HG03097 (cell line): ENCODE measurements around the gene PCARE.
"Not testable (repeated sequence)": the region's sequence is repeated elsewhere in the genome, so short reads cannot be mapped to it uniquely, and the experiment has no call there.

Experiments
- ATAC-seq: cut with Tn5 transposase; IDR thresholded peaks from one replicate; pipeline ENCODE4 v1.9.1; 2021; ENCODE audit not compliant: unreplicated experiment, low FRiP score

The PCARE gene

DNA sequence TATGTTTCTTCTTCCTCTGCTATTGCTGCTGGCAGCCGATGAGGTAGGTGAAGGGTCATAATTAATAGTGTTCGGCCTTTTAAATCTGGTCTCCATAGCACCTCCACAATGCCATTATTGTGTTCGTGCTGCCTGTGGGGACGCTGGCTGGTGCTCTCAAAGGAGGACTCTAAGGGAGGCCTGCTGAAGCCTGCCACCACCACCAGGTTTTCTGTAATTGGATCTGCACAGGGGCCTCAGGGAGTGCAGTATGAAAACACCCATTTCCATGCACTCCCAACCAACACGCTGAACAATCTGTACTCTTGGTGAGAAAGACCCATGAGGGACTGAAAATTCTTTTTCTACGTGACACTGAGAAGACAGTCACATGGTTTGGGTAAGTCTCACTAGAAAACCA, 23.2 kb upstream of the PCARE start:
- ATAC-seq: no peak

- no peak for ATAC-seq
Observed at GRCh38 chr2:29096969-29097368, 22.6 kb upstream of the PCARE start.

DNA sequence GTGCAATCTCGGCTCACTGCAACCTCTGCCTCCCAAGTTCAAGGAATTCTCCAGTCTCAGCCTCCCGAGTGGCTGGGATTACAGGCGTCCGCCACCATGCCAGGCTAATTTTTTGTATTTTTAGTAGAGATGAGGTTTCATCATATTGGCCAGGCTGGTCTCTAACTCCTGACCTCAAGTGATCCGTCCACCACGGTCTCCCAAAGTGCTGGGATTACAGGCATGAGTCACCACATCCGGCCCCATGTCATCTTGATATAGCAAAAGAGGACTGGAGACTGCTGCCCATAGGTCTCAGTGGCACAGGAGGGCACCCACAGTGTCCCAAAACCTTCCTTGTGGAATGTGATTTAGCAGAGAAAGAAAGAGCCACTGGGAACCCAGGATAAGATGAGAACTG, 16.0 kb upstream of the PCARE start:
- ATAC-seq: not testable (repeated sequence)

- ATAC-seq: no peak
Observed at GRCh38 chr2:29084554-29084953, 10.2 kb upstream of the PCARE start.

- ATAC-seq: no peak
Observed at GRCh38 chr2:29082804-29083495, 8.6 kb upstream of the PCARE start.

DNA sequence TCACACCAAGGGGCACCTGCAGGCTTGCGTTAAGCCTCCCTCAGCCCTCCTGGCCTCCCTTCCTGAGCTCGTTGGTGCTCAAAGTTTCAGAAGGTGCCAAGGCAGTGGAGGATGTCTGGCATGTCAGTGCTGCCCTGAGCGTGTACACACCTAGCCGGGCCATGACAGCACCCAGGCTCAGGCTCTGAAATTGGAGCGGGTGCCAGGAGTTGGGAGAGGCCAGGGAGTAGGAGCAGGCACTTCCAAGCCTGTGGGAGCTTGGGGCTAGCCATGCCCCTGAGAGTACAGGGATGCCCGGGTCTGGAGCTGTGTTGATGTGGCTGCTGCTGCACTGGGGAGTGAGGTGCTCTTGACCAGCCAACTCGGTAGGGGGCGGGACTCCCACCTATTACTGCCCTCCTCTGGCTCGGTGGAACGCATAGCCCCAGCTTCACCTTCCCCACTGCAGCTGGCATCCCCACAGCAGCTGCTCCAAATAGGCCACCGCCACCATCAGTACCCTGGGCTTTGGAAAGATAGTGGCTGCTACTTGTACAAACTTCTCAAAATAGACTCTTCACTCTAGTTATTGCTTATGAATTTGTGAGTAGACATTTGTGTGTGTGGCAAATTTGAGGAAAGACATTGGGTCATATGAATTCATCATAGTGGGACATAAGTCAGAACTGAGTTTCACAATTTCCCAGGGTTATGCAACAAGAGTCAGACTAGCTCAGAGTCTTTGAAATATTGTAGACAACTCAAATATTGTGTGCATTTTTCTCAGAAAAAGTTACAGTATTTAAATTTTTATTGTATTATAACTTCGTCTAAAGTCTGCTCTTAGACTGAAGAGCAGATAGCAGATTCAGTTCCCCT, 6.8 kb upstream of the PCARE start:
- ATAC-seq: no peak

- ATAC-seq: no peak
Observed at GRCh38 chr2:29079887-29080286, 5.6 kb upstream of the PCARE start.

DNA sequence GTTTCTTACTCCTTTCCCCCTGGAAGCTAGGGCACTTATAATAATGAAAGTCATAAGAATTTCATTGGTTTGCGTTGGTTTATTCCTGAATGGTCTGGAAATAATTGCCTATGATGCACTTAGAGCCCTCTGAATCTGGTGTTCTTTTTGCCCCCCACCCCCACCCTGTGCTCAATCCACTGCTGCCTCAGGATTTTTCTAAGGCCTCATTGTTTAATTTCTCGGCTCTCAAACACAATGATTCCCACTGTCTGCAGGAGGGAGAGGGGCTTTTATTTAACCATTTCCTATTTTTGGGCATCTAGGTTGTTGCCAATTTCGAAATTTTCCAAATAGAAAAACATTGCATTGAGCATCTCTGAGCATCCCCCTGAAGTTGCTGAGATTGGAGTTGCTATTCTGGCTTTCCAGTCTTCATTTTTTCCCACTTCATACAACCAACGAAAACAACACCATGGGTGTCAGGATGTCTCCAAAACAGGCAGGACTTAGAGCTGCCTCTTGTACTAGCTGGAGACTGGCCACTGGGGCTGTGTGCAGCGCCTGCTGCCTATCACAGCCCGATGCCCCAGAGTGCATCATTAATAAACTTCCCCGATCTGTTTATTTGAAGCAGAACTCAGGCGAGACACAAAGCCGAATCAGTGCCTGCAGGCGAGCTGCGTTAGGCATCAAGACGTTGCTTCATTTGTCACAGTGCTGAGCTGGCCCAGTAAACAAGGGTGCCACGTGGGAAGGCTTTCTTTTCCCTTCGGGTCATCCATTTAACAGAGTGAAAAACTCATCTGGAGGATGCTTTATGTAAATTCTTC, 1.8 kb upstream of the PCARE start:
- no peak for ATAC-seq

- ATAC-seq: no peak
Observed at GRCh38 chr2:29073933-29074332, 390 bp downstream of the PCARE start.

GRCh38 chr2:29072971-29073725, 1.2 kb downstream of the PCARE start:
- ATAC-seq: no peak

- ATAC-seq: no peak
Observed at GRCh38 chr2:29072251-29072650, 2.1 kb downstream of the PCARE start.

DNA sequence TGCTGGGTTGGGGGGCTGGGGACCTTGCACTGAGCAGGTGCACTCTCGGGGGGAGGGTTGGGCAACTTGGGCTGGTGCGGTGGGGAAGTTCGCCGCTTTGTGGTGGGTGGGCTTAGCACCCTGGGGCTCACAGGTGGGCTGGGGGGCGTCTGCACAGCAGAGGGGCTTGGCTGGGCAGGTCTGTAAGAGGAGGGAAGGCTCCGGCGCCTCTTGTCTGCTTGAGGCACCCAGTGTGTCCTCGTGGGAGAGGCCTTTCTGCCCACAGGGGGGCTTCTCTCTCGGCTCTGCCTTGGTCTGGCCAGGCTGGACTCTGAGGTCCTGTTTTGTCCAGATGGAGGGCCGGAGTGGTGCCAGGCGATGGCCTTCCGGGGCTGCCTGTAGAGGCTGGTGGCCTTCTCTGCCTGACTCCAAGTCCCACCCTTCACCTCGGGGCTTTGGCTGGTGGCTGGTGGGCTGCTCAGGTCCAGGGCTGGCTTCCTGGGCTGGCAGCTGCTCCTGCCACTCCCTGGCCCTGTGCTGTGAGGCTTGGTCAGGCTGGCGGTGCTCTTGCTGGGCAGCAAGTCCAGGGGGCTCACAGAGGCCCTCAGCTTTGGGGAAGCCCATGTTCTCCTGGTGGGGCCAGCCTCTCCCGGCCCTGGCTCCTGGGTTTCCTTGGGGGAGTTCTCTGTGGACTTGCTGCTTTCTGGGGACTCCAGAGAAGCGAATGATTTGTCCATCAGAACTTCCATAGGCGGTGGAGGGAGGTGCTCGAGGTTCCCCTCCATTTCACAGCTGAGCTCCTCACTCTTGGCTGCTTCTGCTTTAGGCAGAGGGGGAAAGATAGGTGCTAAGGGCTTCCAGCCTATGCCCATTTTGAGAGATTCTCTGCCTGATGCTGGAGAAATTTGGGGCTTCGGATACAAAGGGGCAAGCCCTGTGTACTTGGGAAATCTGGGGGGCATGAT, 3.0 kb downstream of the PCARE start:
- no peak for ATAC-seq

GRCh38 chr2:29070526-29070925, 3.8 kb downstream of the PCARE start:
- no peak for ATAC-seq

GRCh38 chr2:29068513-29068912, 5.8 kb downstream of the PCARE start:
- no peak for ATAC-seq

- ATAC-seq: no peak
Observed at GRCh38 chr2:29066997-29067605, 7.2 kb downstream of the PCARE start.

DNA sequence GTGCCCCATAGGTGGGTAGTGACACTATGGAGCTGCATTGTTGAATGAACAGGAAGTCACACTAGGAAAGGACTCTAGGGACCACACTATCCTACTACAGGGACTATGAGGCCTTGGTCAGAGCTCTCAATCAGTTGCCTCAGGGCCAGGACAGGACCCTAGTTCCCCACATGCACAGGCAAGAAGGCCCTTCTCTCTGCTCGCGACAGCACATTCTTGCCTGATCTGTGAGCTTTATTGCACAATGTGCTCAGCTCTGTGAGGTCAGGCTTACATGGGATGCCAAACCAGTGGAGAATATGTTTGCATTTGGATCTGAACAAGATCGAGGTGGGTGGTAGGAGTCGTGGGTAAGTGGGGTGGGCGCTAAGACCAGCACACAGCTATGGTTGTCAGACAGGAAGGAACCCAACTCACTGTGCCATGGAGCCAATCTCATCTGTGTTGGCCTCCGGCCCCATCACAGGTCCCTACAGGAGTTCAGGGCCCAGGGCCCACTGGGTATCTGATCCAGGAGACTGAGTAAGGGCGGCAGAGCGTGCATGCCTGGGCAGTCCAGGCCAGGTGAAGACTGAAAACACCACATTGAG, 8.0 kb downstream of the PCARE start:
- ATAC-seq: no peak

DNA sequence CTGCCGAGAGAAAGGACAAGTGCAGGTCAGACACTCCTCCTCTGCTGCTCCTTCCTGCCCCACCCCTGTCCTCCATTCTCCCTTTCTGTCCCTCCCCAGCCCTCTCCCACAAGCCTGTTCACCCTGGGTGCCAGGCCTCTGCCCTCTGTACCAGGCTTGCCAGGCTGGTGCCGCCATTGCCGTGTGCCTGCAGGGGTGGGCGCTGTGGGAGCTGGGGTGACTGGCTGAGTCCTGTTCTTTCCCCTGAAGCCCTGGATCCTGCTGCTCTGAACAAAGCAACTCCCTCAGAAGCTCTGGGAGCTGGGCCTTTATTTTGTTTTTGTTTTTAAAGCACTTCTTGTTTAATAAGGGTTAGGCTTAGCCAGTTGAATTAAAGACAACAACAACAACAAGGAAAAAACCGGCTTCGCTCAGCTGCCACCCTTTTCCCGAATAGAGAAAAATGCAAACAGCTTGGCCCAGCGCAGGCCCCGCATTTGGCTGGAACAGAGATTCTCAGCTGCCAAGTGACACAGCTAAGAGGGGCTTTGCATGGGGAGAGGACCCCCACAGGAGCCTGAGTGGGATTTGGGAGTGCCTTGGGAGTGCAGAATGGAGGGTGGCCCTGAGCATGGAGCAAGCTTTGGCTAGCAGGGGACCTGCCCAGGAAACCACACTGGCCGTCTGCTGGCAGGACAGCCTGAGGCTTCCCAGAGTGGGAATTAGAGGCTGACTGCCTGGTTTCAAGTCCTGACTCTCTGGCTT, 9.1 kb downstream of the PCARE start:
- no peak for ATAC-seq

DNA sequence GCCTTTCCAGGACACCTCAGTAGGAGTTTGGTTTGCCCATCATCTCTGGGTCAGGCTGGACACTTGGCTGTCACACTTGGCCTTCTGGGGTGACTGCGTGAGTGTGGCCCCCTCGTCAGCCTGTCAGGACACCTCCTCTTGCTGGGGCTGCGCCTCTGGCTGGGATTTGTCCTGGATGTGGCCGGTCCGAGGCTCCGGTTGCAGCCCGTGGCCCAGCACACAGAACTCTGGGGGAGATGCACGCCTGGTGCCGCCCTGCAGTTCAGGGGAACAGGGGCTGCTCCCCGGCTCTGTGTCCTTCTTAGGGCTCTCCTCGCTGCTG, 9.6 kb downstream of the PCARE start:
- no peak for ATAC-seq
